ENCODE measurements around the gene C11orf24.
A peak's percentile ranks its signal among the peaks of the same experiment; 100 is the strongest.

C11orf24 gene

GRCh38 chr11:68271781-68272608 is at the start of gene C11orf24:
C11orf24 (minus strand) TSS chr11:68271973; CDS start chr11:68263767, 8,206 bp downstream.
- DNase-seq (ENCODE audit: low read depth in 2 of 2), result peak; percentile 81 to 90

GRCh38 chr11:68317147-68317785 is 45.5 kb upstream of the C11orf24 start:
- no peak for DNase-seq (ENCODE audit: low read depth in 2 of 2)

GRCh38 chr11:68315171-68315920 is 43.6 kb upstream of the C11orf24 start:
- DNase-seq (ENCODE audit: low read depth in 2 of 2), result no peak

- no peak for DNase-seq (ENCODE audit: low read depth in 2 of 2)
Measured at GRCh38 chr11:68314203-68315170, 42.7 kb upstream of the C11orf24 start.

DNA sequence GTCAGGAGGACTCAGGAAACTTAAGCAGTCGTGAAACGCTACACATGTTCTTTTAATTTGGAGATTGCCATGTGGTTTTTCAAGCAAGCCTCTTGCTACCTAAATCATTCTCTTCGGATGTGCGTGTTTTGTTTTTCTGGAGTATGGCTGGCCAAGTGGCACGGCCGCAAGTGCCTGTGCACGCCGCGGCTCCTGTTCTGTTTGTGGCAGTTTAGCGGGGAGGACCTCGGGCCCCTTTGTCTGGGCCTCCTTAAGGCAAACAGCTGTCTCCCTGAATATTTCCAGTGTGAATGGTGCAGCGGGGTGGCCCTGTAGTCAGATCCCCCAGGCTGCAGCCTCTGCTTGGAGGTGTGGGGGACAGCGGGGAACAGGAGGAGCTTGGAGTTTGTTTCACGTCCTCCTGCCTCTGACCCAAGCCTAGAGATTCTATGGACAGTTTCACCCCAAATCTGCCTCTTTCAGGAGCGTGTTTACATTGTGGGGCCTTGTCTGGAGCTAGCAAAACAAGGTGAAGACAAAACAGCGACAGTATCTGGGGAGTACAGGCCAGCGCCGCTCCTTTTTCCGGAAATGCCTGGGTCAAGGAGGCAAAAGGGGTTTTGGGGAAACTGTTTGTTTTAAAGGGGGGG is 41.9 kb upstream of the C11orf24 start:
- DNase-seq (ENCODE audit: low read depth in 2 of 2), result no peak

GRCh38 chr11:68312780-68313573 is 41.2 kb upstream of the C11orf24 start:
- no peak for DNase-seq (ENCODE audit: low read depth in 2 of 2)

GRCh38 chr11:68312117-68312779 is 40.5 kb upstream of the C11orf24 start, which contains the start of gene LRP5:
LRP5 (plus strand) TSS chr11:68312591; CDS start chr11:68312715, 124 bp downstream.
- no peak for DNase-seq (ENCODE audit: low read depth in 2 of 2)

GRCh38 chr11:68311160-68312116 is 39.7 kb upstream of the C11orf24 start:
- no peak for DNase-seq (ENCODE audit: low read depth in 2 of 2)

- no peak for DNase-seq (ENCODE audit: low read depth in 2 of 2)
Measured at GRCh38 chr11:68309621-68310185, 37.9 kb upstream of the C11orf24 start.

DNA sequence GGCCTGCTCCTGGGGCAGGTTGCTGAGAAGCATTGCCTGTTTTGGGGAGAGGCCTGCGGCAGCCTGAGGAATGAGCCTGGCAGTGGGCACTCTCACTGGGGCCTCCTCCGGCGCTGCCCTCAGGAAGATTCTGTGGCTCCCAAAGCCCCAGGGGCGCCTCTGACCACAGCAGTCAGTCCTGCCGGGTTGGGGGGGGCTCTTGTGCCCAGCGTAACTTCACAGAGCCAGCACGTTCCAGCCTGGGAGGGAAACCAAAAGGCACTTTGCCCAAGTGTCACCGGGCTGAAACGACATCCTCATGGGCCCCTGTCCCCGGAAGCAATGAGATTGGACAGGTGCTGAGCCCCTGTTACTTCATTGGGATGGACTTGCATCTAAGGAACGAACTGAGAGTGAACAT is 36.3 kb upstream of the C11orf24 start:
- no peak for DNase-seq (ENCODE audit: low read depth in 2 of 2)

GRCh38 chr11:68306636-68307035 is 34.9 kb upstream of the C11orf24 start:
- no peak for DNase-seq (ENCODE audit: low read depth in 2 of 2)

DNA sequence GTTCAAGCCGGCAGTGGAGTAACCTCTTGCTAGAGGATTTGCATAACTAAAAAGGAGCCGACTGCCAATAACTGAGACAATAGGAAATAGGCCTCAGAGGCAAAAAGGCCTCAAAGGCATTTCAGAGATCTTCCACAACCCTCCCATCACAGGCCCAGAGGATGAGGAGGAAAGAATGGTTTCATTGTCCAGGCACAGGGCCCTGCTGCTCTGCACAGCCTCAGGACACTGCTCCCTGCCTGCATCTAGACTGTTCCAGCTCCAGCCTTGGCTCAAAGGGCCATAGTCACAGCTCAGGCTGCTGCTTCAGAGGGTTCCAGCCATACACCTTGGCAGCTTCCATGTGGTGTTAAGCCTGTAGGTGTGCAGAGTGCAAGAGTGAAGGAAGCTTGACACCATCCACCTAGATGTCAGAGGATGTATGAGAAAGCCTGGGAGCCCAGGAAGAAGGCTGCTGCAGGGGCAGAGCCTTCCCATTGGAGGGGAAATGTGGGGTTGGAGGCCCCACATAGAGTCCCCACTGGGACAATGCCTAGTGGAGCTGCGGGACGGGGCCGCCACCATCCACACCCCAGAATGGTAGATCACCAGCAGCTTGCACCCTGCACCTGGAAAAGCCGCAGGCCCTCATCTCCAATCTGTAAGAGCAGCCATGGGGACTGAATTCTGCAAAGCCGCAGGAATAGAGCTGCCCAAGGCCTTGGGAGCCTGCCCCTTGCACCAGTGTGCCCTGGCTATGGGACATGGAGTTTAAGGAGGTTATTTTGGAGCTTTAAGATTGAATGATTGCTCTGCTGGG is 32.4 kb upstream of the C11orf24 start:
- no peak for DNase-seq (ENCODE audit: low read depth in 2 of 2)

DNA sequence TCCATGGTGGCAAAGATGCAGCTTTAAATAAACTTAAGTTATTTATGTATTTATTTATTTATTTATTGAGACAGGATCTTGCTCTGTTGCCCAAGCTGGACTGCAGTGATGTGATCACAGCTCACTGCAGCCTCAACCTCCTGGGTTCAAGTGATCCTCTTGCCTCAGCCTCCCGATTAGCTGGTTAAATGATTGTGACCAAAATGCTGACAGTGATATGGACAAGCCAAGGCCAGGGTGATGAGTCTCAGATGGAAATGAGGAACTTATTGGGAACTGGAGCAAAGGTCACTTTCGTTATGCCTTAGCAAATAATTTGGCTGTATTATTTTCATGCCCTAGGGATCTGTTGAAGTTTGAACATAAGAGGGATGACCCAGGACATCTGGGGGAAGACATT is 31.3 kb upstream of the C11orf24 start:
- DNase-seq (ENCODE audit: low read depth in 2 of 2), result no peak

- DNase-seq (ENCODE audit: low read depth in 2 of 2), result no peak
Measured at GRCh38 chr11:68302670-68303069, 30.9 kb upstream of the C11orf24 start.

GRCh38 chr11:68302256-68302655 is 30.5 kb upstream of the C11orf24 start:
- no peak for DNase-seq (ENCODE audit: low read depth in 2 of 2)

- no peak for DNase-seq (ENCODE audit: low read depth in 2 of 2)
Measured at GRCh38 chr11:68300076-68300830, 28.5 kb upstream of the C11orf24 start.
